Measurements from ENCODE around the gene CFAP20DC.
"Not testable (repeated sequence)": the region's sequence is repeated elsewhere in the genome, so short reads cannot be mapped to it uniquely, and the experiment has no call there.

The CFAP20DC gene

DNA sequence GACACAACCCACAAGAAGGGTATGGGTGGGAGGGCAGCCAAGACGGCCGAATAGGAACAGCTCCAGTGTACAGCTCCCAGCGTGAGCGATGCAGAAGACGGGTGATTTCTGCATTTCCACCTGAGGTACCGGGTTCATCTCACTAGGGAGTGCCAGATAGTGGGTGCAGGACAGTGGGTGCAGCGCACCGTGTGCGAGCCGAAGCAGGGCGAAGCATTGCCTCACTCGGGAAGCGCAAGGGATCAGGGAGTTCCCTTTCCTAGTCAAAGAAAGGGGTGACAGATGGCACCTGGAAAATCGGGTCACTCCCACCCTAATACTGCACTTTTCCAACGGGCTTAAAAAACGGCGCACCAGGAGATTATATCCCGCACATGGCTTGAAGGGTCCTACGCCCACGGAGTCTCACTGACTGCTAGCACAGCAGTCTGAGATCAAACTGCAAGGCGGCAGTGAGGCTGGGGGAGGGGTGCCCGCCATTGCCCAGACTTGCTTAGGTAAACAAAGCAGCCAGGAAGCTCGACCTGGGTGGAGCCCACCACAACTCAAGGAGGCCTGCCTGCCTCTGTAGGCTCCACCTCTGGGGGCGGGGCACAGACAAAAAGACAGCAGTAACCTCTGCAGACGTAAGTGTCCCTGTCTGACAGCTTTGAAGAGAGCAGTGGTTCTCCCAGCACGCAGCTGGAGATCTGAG, 243.1 kb downstream of the CFAP20DC start:
- not testable (repeated sequence) for FAIRE-seq; DNase-seq (ENCODE audit: low spot score)

DNA sequence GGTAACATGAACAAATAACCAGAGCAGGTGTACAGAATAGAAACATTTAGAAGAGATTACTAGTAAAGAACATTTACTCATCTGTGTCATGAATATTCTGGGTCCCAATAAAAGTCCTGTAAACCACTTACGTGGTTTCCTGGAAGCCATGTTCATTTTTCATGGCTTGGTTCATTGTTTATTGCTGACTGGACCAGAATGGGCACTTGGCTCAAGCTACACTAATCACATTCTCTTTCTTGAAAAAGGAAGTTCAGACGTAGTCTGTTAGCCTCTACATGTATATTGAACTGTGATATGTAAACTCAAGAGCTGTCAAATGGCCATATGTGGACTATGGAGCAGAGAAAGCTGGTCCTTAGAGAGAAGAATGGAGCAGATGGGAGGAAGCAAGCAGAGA, 244.9 kb downstream of the CFAP20DC start:
- FAIRE-seq (no peak), DNase-seq (ENCODE audit: low spot score) (no peak)

DNA sequence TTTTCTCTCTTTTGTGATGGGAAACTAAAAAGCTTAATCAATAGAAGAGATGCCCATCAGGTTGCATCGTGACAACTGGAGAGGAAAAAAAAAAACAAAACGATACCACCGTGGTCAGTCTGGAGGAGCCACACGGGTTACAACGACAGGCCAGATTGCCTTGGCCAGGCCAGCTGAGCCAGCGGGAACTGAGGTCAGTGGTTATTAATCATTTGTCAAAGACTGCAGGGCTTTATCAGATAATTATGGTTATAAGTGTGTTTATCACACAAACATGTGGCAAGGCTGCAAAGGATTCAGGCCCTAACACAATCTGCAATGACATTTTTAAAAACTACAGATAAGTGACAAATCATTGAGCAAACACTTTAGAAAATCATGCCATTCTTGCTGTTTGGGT, 248.3 kb downstream of the CFAP20DC start:
- no peak for FAIRE-seq
- no peak for DNase-seq (ENCODE audit: low spot score)

DNA sequence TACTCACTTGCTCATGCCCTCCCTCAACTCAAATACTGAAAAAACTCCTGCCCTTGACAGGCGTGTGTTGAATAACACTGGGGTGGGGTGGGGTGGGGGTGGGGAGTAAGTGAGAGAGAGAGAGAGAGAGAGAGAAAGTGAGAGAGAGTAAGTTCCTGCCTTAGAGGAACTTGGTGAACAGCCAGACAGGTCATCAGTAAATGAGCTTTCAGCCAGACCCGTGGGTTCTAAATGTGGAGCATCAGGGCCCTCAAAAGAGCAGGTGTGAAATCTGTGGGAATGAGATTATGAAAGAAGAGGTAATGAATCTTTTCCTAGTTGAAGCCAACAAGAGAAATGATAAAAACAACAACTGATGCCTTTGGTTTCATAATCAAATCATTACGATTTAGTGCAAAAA, 248.9 kb downstream of the CFAP20DC start:
- DNase-seq (ENCODE audit: low spot score) (no peak), FAIRE-seq (no peak)

DNA sequence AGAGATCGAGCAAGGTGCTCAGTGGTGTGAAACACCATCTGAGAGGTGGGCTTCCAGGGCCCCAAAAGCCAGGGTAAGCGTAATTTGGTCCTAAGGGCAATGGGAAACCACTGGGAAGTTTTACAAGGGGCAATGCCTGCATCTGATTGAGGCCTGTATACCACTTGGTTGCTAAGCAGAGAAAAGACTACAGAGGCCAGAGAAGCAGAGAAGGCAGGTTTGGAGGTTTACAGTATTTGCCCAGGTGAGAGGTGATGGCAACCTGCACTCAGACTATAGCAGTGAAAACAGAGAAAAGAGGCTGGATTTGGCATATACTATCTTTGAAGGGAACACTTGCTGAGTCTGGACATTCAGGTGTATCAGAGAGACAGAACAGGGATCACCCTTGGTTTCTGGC, 249.8 kb downstream of the CFAP20DC start:
- DNase-seq (ENCODE audit: low spot score) (no peak), FAIRE-seq (no peak)

DNA sequence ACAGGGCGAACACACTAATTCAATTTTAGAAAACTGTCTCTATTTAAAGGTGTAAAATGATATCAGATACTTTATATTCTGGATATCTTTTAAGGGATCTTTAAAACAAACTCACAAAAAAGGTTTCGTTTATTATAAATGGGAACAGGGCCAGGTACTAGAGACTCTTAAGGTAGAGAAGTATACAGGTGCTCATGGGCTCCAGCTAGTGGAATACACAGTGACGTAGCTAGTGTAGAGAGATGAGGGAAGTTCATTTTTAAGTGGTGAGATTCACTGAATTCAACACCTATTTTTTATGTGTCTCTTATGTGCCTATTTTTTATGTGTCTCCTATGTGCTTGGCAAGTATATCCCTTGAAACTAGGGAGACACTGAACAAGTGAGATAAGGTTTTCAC, 250.6 kb downstream of the CFAP20DC start:
- DNase-seq (ENCODE audit: low spot score): no peak
- FAIRE-seq: no peak

DNA sequence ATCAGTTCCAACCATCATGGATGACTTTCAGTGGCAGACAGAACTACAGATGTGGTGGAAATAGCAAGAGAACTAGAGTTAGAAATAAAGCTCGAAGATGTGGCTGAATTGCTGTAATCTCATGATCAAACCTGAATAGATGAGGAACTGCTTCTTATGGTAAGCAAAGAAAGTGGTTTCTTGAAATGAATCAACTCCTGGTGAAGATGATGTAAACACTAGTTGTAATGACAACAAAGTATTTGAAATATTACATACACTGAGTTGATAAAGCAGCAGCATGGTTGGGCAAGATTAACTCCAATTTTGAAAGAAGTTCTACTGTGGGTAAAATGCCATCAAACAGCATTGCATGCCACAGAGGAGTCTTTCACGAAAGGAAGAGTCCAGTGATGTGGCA, 251.5 kb downstream of the CFAP20DC start:
- DNase-seq (ENCODE audit: low spot score): no peak

DNA sequence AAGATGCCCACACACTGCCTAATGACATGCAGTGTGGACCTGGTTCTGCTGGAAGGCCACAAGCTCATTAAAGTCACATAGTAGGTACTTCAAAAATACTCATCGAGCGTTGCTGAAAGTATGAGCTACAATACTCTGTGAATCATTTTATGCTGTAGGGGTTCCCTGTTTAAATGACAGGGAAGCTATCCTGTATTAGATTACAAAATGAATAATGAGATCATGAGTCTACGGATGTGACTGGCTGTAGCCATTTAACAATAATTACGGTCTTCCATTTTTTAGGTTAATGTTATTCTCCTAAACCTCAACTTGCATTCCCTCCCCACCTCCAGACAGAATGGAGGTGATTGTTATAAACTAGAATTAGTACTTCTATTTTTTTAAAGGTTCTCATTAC, 255.1 kb downstream of the CFAP20DC start:
- FAIRE-seq: peak; percentile 23
- DNase-seq (ENCODE audit: low spot score): no peak

More for the DNA sequence above, 251.5 kb downstream of the CFAP20DC start:
- FAIRE-seq: no peak

DNA sequence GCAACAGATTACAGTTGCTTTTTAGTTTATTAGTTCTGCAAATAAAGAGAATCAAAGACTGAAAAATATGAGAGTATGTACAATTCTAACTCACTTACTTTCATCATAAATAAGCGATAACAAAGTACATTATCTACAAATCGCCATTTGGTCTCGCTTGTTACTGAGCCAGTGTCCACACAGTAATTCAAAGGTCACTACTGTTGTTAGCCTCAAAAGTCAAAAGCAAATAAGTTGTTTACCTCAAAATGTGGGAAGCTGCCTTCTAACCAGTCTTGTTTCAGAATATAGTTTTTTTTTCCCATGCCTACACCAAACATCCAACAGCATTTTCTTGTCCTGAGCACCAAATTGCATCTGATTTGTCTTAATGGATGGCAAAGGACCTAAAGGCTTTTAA, 255.9 kb downstream of the CFAP20DC start:
- FAIRE-seq: no peak

DNA sequence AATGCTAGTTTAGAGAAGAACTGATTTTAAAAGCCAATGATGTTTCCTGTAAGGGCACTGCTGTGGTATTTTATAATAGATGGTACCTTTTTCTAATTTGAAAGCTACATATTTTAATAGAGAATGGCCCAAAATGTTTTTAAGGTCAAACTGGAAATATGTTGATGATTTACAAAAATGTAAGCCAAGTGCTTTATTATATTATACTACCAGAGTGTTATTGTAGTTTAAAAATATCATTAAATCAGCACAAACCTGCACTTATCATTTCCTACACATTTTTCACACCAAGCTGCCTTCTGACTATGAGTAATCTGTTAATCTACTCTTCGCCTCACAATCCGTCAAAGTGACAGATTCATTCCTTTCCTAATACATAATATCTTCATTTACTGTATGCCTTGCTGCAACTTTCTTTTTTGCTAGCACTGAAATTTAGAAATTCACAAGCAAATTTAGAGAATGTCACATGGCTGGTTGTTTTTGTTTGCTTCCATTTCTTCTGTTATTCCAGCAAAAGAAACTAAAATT, 256.8 kb downstream of the CFAP20DC start:
- DNase-seq (ENCODE audit: low spot score): no peak
- no peak for FAIRE-seq

More for the DNA sequence above, 255.9 kb downstream of the CFAP20DC start:
- no peak for DNase-seq (ENCODE audit: low spot score)

DNA sequence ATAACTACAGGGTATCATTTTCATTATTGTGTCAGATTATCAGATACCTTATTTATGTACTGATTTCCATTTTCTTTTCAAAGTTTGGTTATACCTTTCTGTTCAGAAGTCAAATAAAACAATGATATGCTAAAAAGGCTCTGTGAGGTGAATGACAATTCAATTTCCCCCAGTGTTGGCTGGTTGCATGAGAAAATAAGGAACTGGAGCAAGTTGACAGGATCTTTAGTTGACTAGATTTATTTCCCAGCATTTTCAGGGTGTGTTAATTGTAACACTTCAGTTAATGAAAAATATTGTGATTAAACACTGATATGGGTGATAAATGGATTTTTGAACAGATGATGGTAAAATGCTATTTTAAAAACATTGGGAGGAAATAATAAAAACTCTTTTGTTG, 260.4 kb downstream of the CFAP20DC start:
- no peak for FAIRE-seq
- DNase-seq (ENCODE audit: low spot score): no peak

DNA sequence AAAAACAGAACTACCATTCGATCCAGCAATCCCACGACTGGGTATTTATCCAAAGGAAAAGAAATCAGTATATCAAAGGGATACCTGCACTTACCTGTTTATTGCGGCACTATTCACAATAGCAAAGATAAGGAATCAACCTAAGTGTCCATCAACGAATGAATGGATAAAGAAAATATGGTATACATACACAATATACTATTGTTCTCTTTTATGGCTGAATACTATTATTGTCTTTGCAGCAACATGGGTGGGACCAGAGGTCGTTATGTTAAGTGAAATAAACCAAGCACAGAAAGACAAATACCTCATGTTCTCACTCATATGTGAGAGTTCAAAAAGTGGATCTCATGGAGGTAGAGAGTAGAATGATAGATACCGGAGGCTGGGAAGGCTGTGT, 264.9 kb downstream of the CFAP20DC start:
- no peak for FAIRE-seq

DNA sequence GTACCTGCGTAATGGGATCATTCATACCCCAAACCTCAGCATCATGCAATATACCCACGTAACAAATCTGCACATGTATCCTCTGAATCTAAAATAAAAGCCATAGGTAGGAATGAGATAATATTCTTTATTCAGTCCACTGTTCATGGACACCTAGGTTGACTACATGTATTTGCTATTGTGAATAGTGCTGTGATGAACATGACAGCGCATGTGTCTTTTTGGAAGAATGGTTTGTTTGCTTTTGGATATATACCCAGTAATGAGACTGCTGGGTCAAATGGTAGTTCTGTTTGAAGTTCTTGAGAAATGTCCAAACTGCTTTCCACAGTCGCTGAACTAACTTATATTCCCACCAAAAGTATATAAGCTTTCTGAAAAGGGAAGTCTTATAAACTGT, 265.4 kb downstream of the CFAP20DC start:
- FAIRE-seq (no peak), DNase-seq (ENCODE audit: low spot score) (no peak)

More for the DNA sequence above, 264.9 kb downstream of the CFAP20DC start:
- DNase-seq (ENCODE audit: low spot score): no peak

DNA sequence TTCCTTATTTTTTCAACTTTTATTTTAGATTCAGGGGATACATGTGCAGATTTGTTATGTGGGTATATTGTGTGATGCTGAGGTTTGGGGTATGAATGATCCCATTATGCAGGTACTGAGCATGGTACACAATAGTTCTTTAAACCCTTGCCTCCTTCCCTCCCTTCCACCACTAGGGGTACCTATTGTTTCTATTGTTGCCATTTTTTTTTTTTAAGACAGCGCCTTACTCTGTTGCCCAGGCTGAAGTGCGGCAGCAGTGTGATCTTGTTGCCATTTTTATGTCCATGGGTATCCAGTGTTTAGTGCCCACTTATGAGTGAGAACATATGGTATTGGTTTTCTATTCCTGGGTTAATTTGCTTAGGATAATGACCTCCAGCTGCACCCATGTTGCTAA, 266.0 kb downstream of the CFAP20DC start:
- DNase-seq (ENCODE audit: low spot score) (no peak), FAIRE-seq (no peak)

DNA sequence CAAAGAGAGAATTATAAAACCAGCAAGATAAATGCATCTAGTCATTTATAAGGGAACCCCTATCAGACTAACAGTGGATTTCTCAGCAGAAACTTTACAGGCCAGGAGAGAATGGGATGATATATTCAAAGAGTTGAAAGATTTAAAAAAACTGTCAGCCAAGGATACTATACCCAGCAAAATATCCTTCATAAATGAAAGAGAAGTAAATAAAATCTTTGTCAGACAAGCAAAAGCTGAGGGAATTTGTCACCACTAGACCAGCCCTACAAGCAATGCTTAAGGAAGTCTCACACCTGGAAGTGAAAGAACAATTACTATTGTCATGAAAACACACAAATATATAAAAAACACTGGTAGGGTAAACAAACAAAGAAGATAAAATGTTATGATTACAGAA, 269.9 kb downstream of the CFAP20DC start:
- FAIRE-seq (no peak), DNase-seq (ENCODE audit: low spot score) (no peak)

DNA sequence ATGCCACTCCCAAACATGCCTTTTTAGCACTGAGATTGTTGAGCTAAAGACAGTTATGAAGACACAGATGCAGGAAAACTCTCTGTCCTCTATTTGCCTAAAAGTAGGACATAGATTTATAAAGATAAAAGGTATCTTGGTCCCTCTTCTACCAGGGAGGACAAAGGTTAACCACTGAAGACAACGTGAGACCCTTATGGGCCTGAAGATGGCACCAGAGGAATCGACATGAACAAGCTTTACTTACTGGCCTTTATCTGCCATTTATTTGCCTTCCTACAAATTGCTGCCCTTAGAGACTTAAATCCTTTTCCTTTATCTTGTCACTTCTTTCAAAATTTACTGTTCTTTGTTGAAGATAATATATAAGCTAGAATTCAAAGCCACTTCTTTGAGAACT, 273.6 kb downstream of the CFAP20DC start:
- DNase-seq (ENCODE audit: low spot score): no peak
- no peak for FAIRE-seq

DNA sequence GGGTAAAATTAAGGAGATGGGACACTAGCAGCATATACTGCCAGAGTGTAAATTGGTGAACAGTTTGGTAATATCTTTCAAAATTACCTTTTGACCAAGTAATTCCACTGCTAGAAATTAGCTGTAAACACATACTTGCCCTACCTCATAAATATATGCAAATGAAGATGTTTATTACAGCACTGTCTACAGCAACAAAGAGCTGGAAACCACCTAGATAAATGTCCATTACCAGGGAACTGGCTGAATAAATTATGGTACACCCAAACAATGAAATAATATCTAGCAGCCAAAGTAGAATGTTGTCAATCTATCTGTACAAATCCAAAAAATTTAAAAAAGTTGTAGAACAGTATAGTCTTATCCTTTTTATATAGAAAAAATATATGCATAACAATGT, 277.4 kb downstream of the CFAP20DC start:
- FAIRE-seq (no peak), DNase-seq (ENCODE audit: low spot score) (no peak)

DNA sequence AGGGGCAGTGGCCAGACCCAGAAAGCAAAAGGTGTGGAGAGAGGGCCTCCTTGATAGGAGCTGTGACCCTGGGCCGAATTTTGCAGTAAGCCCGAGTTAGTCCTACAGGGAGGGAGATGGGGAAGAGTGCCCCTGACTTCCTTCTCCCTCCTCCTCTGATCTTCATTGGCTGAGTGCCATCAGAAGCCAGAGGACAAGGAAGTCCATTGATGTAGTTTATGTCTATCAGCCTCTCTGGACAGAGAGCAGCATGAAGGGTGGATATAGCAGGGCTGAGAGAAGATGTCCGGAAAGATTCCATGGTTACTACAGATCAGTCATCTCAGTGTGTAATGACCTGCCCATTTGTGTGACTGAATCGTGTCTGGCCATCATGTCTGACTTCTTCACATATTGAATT, 280.8 kb downstream of the CFAP20DC start:
- FAIRE-seq (no peak), DNase-seq (ENCODE audit: low spot score) (no peak)

DNA sequence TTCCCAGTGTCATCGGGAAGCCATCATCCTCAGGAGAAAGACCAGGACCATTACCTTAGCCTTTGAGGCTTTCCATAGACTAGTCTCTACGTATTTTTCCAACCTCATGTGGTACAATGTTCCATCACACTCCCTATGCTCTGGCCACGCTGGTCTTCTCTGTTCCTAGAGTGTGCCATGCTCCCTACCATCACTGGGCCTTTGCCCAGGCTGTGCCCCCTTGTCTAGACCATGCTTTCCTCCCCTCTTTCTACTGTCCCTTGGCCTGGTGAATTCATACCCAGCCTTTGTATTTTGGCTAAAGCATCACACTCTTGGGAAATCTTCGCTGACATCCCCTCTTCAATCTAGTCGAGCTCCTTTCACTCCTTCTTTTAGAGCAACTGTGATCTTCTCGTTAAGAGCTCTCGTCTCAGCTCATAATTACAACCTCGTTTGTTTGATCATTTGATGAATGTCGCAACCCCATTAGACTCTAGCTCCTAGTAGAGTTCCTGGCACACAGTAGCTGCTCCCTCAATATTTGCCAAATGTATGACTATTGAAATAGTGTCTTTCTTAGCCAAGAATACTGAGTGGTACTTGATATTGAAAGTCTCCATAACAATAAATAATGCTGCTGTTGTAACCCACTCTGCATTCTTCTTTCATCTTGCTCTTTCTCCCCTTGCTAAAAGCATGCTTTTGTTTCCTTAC, 283.1 kb downstream of the CFAP20DC start:
- no peak for FAIRE-seq
- no peak for DNase-seq (ENCODE audit: low spot score)

DNA sequence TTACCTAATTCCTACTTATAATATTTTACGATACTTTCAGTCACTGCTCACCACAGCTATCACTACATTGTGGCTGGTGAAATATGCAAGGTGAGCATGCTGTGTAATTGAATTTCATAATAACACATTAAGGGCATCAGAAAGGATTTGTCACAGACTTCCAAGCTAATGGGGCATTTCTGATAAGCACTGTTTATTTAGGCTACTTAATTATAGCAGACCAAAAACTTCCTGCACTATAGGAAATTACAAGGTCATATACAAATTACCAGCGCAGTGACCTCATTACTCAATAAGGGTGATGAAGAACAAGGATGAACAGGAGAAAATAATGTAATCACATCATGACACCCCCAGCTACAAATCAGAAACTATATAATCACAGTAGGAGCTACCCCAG, 294.7 kb downstream of the CFAP20DC start:
- no peak for DNase-seq (ENCODE audit: low spot score)
- FAIRE-seq: no peak

DNA sequence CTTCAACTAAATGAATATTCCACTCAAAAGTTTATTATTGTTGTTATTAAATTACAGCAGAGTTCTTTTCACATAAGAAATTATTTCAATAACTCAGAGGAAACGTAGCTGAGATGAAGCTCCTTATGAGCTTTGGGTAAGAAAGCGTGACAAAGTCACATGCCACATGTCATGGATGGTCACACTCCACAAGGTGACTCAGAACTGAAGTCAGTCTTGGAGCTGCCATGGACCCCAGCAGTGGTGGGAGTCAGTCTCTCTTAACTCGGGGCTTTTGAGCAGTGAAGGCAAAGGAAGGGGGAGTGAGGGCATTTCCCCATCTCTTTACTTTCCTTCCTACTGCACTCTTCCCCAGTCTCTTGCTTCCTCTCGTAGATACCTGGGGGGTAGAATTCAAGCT, 295.8 kb downstream of the CFAP20DC start:
- FAIRE-seq: no peak

DNA sequence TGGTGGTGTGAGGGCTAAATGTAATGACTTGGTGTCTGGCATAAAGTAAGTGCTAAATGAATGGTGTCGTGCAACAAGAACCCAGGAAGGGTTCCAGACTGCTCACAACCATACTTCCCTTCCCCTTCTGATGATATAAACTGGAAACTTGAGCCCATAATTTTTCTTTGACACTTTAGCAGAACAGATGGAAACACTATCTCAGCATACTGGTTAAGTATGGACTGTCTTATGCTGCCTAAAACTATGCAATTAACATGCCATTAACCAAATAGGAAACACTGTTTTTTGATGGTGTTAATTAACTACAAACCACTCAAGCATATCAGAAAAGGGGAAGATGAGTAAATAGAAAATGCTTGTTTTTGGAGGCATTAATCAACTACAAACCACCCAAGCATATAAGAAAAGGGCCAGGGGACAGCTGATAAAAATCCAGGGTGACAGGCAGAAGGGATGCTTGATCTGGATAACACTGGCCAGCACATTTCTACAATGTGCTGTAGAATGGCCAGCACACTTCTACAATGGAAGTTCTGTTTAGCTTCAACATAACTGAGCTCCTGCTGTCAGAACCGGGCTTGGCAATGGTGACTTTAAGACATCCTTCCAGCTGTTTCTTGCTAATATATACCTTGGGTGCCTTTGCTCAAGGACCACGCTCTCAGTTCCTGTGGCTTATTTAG, 297.8 kb downstream of the CFAP20DC start:
- FAIRE-seq (no peak), DNase-seq (ENCODE audit: low spot score) (no peak)

More for the DNA sequence above, 295.8 kb downstream of the CFAP20DC start:
- DNase-seq (ENCODE audit: low spot score): no peak

Data from urothelium cell line (cell line).